HS-5 (cell line): ENCODE measurements around the gene COX7A2.

Experiments used
- DNase-seq: peaks from one replicate; pipeline ENCODE4 v3.0.0-alpha.2; 2012; ENCODE audit warnings: low read depth

Gene COX7A2

GRCh38 chr6:75243333-75244062, at the start of gene COX7A2:
COX7A2 (minus strand) TSS chr6:75243801; CDS start chr6:75243734, 67 bp downstream.
- DNase-seq, result peak; percentile 86

- DNase-seq, result no peak
These were observed 49.0 kb upstream of the COX7A2 start for GRCh38 chr6:75292555-75292954.

GRCh38 chr6:75291744-75292143, 48.1 kb upstream of the COX7A2 start:
- no peak for DNase-seq

- no peak for DNase-seq
These were observed 47.7 kb upstream of the COX7A2 start for GRCh38 chr6:75291331-75291730.

GRCh38 chr6:75290136-75290945, 46.7 kb upstream of the COX7A2 start:
- DNase-seq, result no peak

GRCh38 chr6:75288023-75288422, 44.4 kb upstream of the COX7A2 start:
- DNase-seq, result no peak

- DNase-seq, result no peak
These were observed 43.8 kb upstream of the COX7A2 start for GRCh38 chr6:75287424-75287823.

- DNase-seq, result no peak
These were observed 43.4 kb upstream of the COX7A2 start for GRCh38 chr6:75286955-75287354.

GRCh38 chr6:75285283-75285639, 41.7 kb upstream of the COX7A2 start:
- DNase-seq, result no peak

- peak; percentile 95 for DNase-seq
These were observed 41.2 kb upstream of the COX7A2 start, which contains the start of gene TMEM30A for GRCh38 chr6:75284632-75285282. TMEM30A (minus strand) TSS chr6:75284792; CDS start chr6:75284638, 154 bp downstream.

GRCh38 chr6:75283907-75284631, 40.5 kb upstream of the COX7A2 start:
- DNase-seq, result no peak

GRCh38 chr6:75282706-75283105, 39.1 kb upstream of the COX7A2 start:
- no peak for DNase-seq

GRCh38 chr6:75281653-75282052, 38.1 kb upstream of the COX7A2 start:
- no peak for DNase-seq

GRCh38 chr6:75280131-75280855, 36.7 kb upstream of the COX7A2 start:
- no peak for DNase-seq

- DNase-seq, result no peak
These were observed 35.8 kb upstream of the COX7A2 start for GRCh38 chr6:75279418-75279817.

- DNase-seq, result no peak
These were observed 35.0 kb upstream of the COX7A2 start for GRCh38 chr6:75278474-75279077.

- peak; percentile 90 for DNase-seq
These were observed 31.5 kb upstream of the COX7A2 start for GRCh38 chr6:75275067-75275466.

- DNase-seq, result no peak
These were observed 29.4 kb upstream of the COX7A2 start for GRCh38 chr6:75273009-75273408.

- DNase-seq, result no peak
These were observed 28.7 kb upstream of the COX7A2 start for GRCh38 chr6:75272145-75272840.

GRCh38 chr6:75268988-75269354, 25.4 kb upstream of the COX7A2 start:
- DNase-seq, result no peak
